CD4-positive, CD25-positive, alpha-beta regulatory T cell (primary cell): ENCODE results near the gene FBXW9. TPM values are rescaled to one million over a fixed set of nuclear protein-coding genes. Genes with fewer than 3 reads are reported as not detected.
"Not testable (repeated sequence)": the region's sequence is repeated elsewhere in the genome, so short reads cannot be mapped to it uniquely, and the experiment has no call there.

ENCODE experiments used
- ATAC-seq, 2 donors: fragments of 150-1000 bp; cut with Tn5 transposase; one replicate each; pipeline ENCODE4 v1.10.0; 2021; ENCODE audit warnings: low read depth in 2 of 2, moderate number of reproducible peaks in 2 of 2, moderate library complexity in 1 of 2
- DNase-seq, 3 donors: peaks; one replicate each; pipeline versions ENCODE4 v3.0.0 to v3.0.0-alpha.2; 2012 to 2022; ENCODE audit warnings: mixed read lengths in 1 of 3
- H3K27ac ChIP-seq: one replicate; pipeline ENCODE4 v1.7.0; 2013; ENCODE audit warnings: mild to moderate bottlenecking, low read length; ENCODE audit not compliant: insufficient read depth, poor library complexity, severe bottlenecking
- H3K27me3 ChIP-seq: one replicate; pipeline ENCODE4 v1.7.0; 2013; ENCODE audit warnings: low read length; ENCODE audit not compliant: control insufficient read depth, insufficient read depth
- H3K36me3 ChIP-seq: one replicate; pipeline ENCODE4 v1.7.0; 2013; ENCODE audit warnings: mild to moderate bottlenecking, low read length, moderate library complexity; ENCODE audit not compliant: control insufficient read depth, insufficient read depth
- H3K4me1 ChIP-seq: 2 replicates; pipeline ENCODE4 v1.7.0; 2013; ENCODE audit warnings: mild to moderate bottlenecking, low read length; ENCODE audit not compliant: insufficient read depth, control insufficient read depth, poor library complexity, severe bottlenecking
- H3K4me3 ChIP-seq: one replicate; pipeline ENCODE4 v1.7.0; 2013; ENCODE audit warnings: low read depth, mild to moderate bottlenecking, low read length, moderate library complexity
- H3K9me3 ChIP-seq, 2 experiments: 1 replicate in 1 of 2; 2 replicates in 1 of 2; pipeline ENCODE4 v1.7.0; 2013; ENCODE audit warnings: low read length in 2 of 2, mild to moderate bottlenecking in 1 of 2, moderate library complexity in 1 of 2; ENCODE audit not compliant: control insufficient read depth in 2 of 2
- H3K27ac Mint-ChIP-seq, 3 donors: one replicate each; pipeline ENCODE4 v1.8.0; 2020 to 2022; ENCODE audit warnings: mild to moderate bottlenecking in 3 of 3, mixed read lengths in 3 of 3, moderate library complexity in 2 of 3
- H3K27me3 Mint-ChIP-seq: one replicate; pipeline ENCODE4 v1.8.0; 2022; ENCODE audit warnings: mild to moderate bottlenecking, mixed read lengths
- H3K36me3 Mint-ChIP-seq: one replicate; pipeline ENCODE4 v1.8.0; 2020; ENCODE audit warnings: mixed read lengths
- H3K4me1 Mint-ChIP-seq, 4 donors: one replicate each; pipeline ENCODE4 v1.8.0; 2020 to 2022; ENCODE audit warnings: mixed read lengths in 4 of 4, mild to moderate bottlenecking in 1 of 4
- H3K4me3 Mint-ChIP-seq, 4 donors: one replicate each; pipeline ENCODE4 v1.8.0; 2020 to 2022; ENCODE audit warnings: mild to moderate bottlenecking in 4 of 4, mixed read lengths in 4 of 4, moderate library complexity in 3 of 4
- H3K9me3 Mint-ChIP-seq, 7 donors: one replicate each; pipeline ENCODE4 v1.8.0; 2020 to 2022; ENCODE audit warnings: mixed read lengths in 7 of 7, mild to moderate bottlenecking in 3 of 7, moderate library complexity in 2 of 7
- polyA plus RNA-seq, 4 donors: library from polyadenylated mRNA; unstranded; fragments of 300-500 nt; fragmentation: Illumina TruSeq; gene quantifications; one replicate each; pipeline ENCODE4 v1.2.3, GENCODE V29; 2021
- total RNA-seq: library from RNA; stranded (reverse); gene quantifications from one replicate; pipeline ENCODE4 v1.2.3, GENCODE V29; 2022

Gene FBXW9
- total and polyA plus RNA-seq, 5 donors from 2014 or later, result 1.7 to 8.1 (median 6.5) TPM

GRCh38 chr19:12698138-12698537, 1.7 kb upstream of the FBXW9 start:
- Histone ChIP-seq H3K9me3 (no peaks in the 10 kb centered on the region), H3K36me3 (peaks cover 5% of the 10 kb centered on the region), H3K27ac (no peak overlapping the region), H3K4me1 (peaks cover 15% of the 10 kb centered on the region), H3K27me3 (no peaks in the 10 kb centered on the region), H3K4me3 (no peak overlapping the region)
- peak overlapping the region; percentile 11 to 78 (median 68) for H3K4me3 Mint-ChIP-seq
- peak overlapping the region; percentile 72 to 89 (median 82) for H3K27ac Mint-ChIP-seq
- peaks cover 7% of the 10 kb centered on the region for H3K36me3 Mint-ChIP-seq
- H3K9me3 Mint-ChIP-seq, result peaks cover 0 to 1% (median 0%) of the 10 kb centered on the region in 7 donors
- no peaks in the 10 kb centered on the region for H3K27me3 Mint-ChIP-seq
- peaks cover 2 to 12% (median 10%) of the 10 kb centered on the region in 4 donors for H3K4me1 Mint-ChIP-seq
- ATAC-seq (no peak), DNase-seq (no peak)

DNA sequence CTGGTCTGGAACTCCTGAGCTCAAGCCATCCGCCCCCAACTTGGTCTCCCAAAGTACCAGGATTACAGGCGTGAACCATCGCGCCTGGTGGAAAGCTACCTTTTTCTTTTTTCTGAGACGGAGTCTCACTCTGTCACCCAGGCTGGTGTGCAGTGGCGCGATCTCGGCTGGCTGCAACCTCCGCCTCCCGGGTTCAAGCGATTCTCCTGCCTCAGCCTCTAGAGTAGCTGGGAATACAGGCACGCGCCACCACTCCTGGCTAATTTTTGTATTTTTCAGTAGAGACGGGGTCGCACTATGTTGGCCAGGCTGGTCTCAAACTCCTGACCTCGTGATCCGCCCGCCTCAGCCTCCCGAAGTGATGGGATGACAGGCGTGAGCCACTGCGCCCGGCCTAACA, 994 bp upstream of the FBXW9 start:
- not testable (repeated sequence) for DNase-seq, ATAC-seq, H3K9me3 ChIP-seq, H3K27me3 ChIP-seq, H3K9me3 Mint-ChIP-seq, H3K27ac ChIP-seq, H3K36me3 ChIP-seq, H3K27me3 Mint-ChIP-seq, H3K27ac Mint-ChIP-seq, H3K4me3 ChIP-seq, H3K36me3 Mint-ChIP-seq
- H3K4me1 Mint-ChIP-seq, result peaks cover 2 to 12% (median 10%) of the 10 kb centered on the region in 4 donors
- H3K4me1 ChIP-seq, result peaks cover 15% of the 10 kb centered on the region
- peak overlapping the region in 3 of 4 donors; percentile 15 to 53 (median 43) for H3K4me3 Mint-ChIP-seq

DNA sequence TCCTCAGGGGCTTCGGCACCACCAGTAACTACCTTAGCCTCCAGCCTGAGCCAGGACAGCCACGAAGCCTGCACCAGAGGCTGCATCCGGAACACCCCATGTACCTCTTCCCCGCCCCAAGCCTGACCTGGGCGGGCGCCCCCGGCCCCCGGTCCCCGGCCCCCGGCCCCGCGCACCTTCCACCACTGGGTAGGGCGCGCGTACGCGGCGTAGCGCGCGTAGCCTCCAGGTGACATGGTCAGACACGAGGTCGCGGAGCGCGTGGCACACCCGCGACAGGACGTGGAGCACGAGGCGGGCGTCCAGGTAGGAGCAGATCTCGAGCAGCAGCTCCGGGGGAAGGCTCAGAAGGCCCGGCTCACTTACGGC, 450 bp downstream of the FBXW9 start:
- peaks cover 15% of the 10 kb centered on the region for H3K4me1 ChIP-seq
- Mint-ChIP-seq H3K27me3 (no peaks in the 10 kb centered on the region), H3K4me1 (peaks cover 2 to 12% (median 10%) of the 10 kb centered on the region in 4 donors), H3K36me3 (peaks cover 4% of the 10 kb centered on the region), H3K9me3 (peaks cover 0 to 1% (median 0%) of the 10 kb centered on the region in 7 donors), H3K4me3 (peak overlapping the region; percentile 93 to 98 (median 94)), H3K27ac (peak overlapping the region in 2 of 3 donors; percentile 97 to 98)
- ATAC-seq, result peak in 1 of 2 donors; percentile 16
- H3K9me3 ChIP-seq, result no peaks in the 10 kb centered on the region
- H3K4me3 ChIP-seq, result peak overlapping the region; percentile 77
- H3K27me3 ChIP-seq, result no peaks in the 10 kb centered on the region
- H3K27ac ChIP-seq, result peak overlapping the region; percentile 92
- no peaks in the 10 kb centered on the region for H3K36me3 ChIP-seq
- no peak for DNase-seq

DNA sequence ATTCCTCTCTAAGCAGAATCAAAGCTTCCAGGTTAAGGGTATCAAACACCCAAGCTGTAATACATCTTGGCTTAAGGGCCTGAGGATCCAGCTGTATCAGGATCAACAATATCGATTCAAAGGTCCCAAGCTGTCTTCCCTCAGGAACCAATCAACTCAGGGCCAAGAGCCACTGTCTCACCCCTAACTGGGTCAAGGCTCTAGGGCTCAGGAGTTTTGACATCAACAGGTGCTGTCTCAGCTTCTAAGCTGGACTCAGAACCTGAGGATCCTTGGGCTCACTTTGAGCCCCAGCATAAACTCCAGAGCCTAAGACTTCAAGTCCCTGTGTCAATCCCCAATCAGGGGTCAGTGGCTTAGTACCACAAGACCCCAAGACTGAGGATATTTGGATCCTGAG, 917 bp downstream of the FBXW9 start:
- Histone ChIP-seq H3K27me3 (no peaks in the 10 kb centered on the region), H3K27ac (no peak overlapping the region), H3K36me3 (no peaks in the 10 kb centered on the region), H3K4me1 (peaks cover 15% of the 10 kb centered on the region), H3K9me3 (no peaks in the 10 kb centered on the region), H3K4me3 (peak overlapping the region; percentile 41)
- DNase-seq (no peak), ATAC-seq (no peak)
- Mint-ChIP-seq H3K4me1 (peaks cover 2 to 12% (median 10%) of the 10 kb centered on the region in 4 donors), H3K27ac (peak overlapping the region in 1 of 3 donors; percentile 36), H3K4me3 (peak overlapping the region; percentile 77 to 94 (median 86)), H3K36me3 (peaks cover 4% of the 10 kb centered on the region), H3K27me3 (no peaks in the 10 kb centered on the region), H3K9me3 (peaks cover 0 to 1% (median 0%) of the 10 kb centered on the region in 7 donors)

DNA sequence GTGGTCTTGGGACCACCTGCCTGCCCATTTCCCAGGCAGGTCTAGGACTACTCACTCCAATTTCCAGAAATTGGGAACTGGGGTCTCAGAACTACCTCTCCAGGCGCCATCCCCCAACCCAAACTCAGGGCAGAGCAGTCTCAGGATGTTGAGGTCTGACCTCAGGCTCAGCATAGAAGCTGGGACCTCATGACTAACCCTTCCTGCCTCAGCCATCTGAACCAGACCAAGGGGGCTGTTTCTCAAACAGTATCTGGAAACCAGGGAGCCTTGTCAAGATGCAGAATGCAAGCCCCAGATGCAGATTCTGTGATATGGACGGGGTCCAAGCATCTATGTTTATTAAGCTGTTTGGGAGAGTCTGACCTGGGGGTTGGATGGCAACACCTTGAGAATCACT, 1.3 kb downstream of the FBXW9 start:
- H3K27ac ChIP-seq, result no peak overlapping the region
- peaks cover 0 to 1% (median 0%) of the 10 kb centered on the region in 7 donors for H3K9me3 Mint-ChIP-seq
- DNase-seq (no peak), ATAC-seq (no peak)
- H3K4me3 Mint-ChIP-seq, result peak overlapping the region; percentile 7 to 60 (median 36)
- H3K27me3 ChIP-seq, result no peaks in the 10 kb centered on the region
- no peak overlapping the region for H3K4me3 ChIP-seq
- no peak overlapping the region for H3K27ac Mint-ChIP-seq
- H3K4me1 Mint-ChIP-seq, result peaks cover 2 to 12% (median 10%) of the 10 kb centered on the region in 4 donors
- peaks cover 4% of the 10 kb centered on the region for H3K36me3 Mint-ChIP-seq
- peaks cover 15% of the 10 kb centered on the region for H3K4me1 ChIP-seq
- no peaks in the 10 kb centered on the region for H3K36me3 ChIP-seq
- H3K27me3 Mint-ChIP-seq, result no peaks in the 10 kb centered on the region
- H3K9me3 ChIP-seq, result no peaks in the 10 kb centered on the region

- peak overlapping the region; percentile 21 to 60 (median 36) for H3K4me3 Mint-ChIP-seq
- peaks cover 0 to 1% (median 0%) of the 10 kb centered on the region in 7 donors for H3K9me3 Mint-ChIP-seq
- H3K4me1 ChIP-seq, result peaks cover 15% of the 10 kb centered on the region
- no peak overlapping the region for H3K27ac ChIP-seq
- H3K27me3 ChIP-seq, result no peaks in the 10 kb centered on the region
- H3K9me3 ChIP-seq, result no peaks in the 10 kb centered on the region
- DNase-seq, result no peak
- no peak for ATAC-seq
- no peaks in the 10 kb centered on the region for H3K36me3 ChIP-seq
- no peak overlapping the region for H3K27ac Mint-ChIP-seq
- no peak overlapping the region for H3K4me3 ChIP-seq
- H3K36me3 Mint-ChIP-seq, result peaks cover 4% of the 10 kb centered on the region
- no peaks in the 10 kb centered on the region for H3K27me3 Mint-ChIP-seq
- H3K4me1 Mint-ChIP-seq, result peaks cover 2 to 12% (median 10%) of the 10 kb centered on the region in 4 donors
Measured at GRCh38 chr19:12694641-12695040, 1.8 kb downstream of the FBXW9 start.

- Histone ChIP-seq H3K4me1 (peaks cover 15% of the 10 kb centered on the region), H3K36me3 (no peaks in the 10 kb centered on the region), H3K27me3 (no peaks in the 10 kb centered on the region), H3K4me3 (no peak overlapping the region), H3K27ac (no peak overlapping the region), H3K9me3 (no peaks in the 10 kb centered on the region)
- Mint-ChIP-seq H3K4me1 (peaks cover 0 to 9% (median 6%) of the 10 kb centered on the region in 4 donors), H3K27ac (no peak overlapping the region), H3K36me3 (no peaks in the 10 kb centered on the region), H3K4me3 (no peak overlapping the region), H3K9me3 (peaks cover 0 to 1% (median 0%) of the 10 kb centered on the region in 7 donors), H3K27me3 (no peaks in the 10 kb centered on the region)
- no peak for DNase-seq
- ATAC-seq, result no peak
Measured at GRCh38 chr19:12692960-12693359, 3.5 kb downstream of the FBXW9 start.

GRCh38 chr19:12689581-12690216, 6.7 kb downstream of the FBXW9 start:
- Histone ChIP-seq H3K4me3 (no peak overlapping the region), H3K4me1 (no peaks in the 10 kb centered on the region), H3K9me3 (no peaks in the 10 kb centered on the region), H3K27me3 (no peaks in the 10 kb centered on the region), H3K36me3 (no peaks in the 10 kb centered on the region), H3K27ac (no peak overlapping the region)
- no peak overlapping the region for H3K4me3 Mint-ChIP-seq
- no peaks in the 10 kb centered on the region for H3K36me3 Mint-ChIP-seq
- ATAC-seq, result no peak
- H3K9me3 Mint-ChIP-seq, result peaks cover 0 to 1% (median 0%) of the 10 kb centered on the region in 7 donors
- H3K27me3 Mint-ChIP-seq, result no peaks in the 10 kb centered on the region
- no peak for DNase-seq
- no peak overlapping the region for H3K27ac Mint-ChIP-seq
- H3K4me1 Mint-ChIP-seq, result no peaks in the 10 kb centered on the region
